ENCODE data around the gene NRXN3. TPM values are rescaled to one million over a fixed set of nuclear protein-coding genes. Genes with fewer than 3 reads are reported as not detected.

NRXN3 gene
- total RNA-seq, 1 experiment from 2014 or later = 1.1 TPM

DNA sequence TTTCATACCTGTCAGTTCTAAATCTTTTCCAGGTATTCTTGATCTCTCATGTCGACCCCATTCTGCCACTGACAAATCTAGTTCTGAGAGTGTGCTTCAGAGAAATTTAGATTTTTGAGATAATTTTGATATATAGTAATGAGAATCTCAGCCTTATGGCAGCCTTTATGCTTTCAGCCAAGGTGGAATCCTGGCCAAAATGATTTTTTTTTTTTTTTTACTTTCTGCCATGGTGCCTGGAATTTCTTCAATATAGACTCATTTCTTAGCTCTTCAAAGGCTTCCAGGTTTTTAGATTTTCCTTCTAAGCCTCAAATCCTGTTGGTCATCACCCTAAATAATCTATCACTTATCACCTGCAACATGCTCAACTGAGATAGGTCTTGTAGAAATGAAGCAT lies 926.6 kb downstream of the NRXN3 start:
- no peaks in the 10 kb centered on the region for H3K27me3 ChIP-seq (ENCODE audit: low read length)
- H3K36me3 ChIP-seq (ENCODE audit: low read depth, low read length) = no peaks in the 10 kb centered on the region
- no peaks in the 10 kb centered on the region for H4K20me1 ChIP-seq (ENCODE audit: low read length)
- H2AFZ ChIP-seq (ENCODE audit: low read length) = no peak overlapping the region
- no peak overlapping the region for H3K9ac ChIP-seq (ENCODE audit: low read length)
- H3K9me2 ChIP-seq (replicated peaks; ENCODE audit: low read length) = no peaks in the 10 kb centered on the region
- POLR2A ChIA-PET (ENCODE audit: unreplicated experiment) = interaction anchor here (0.7 kb wide), 1 partner anchor 315 kb away, joined by 7 read pairs; no protein-coding TSS in a partner anchor
- H3K4me1 ChIP-seq (ENCODE audit: insufficient read depth, low read length) = no peaks in the 10 kb centered on the region
- no peaks in the 10 kb centered on the region for H3K9me3 ChIP-seq (ENCODE audit: low read length)
- no peak overlapping the region for H3K27ac ChIP-seq (ENCODE audit: low read length)
- no peaks in the 10 kb centered on the region for H3K79me2 ChIP-seq (ENCODE audit: low read length)
- ATAC-seq = no peak
- no TSS peak for BruUV-seq (replicated peaks)
- TF ChIP-seq EZH2 (IDR thresholded peaks at IDR 0.05; ENCODE audit: low read length, unreplicated experiment) (no peak), EZH2phosphoT487 (IDR thresholded peaks at IDR 0.05; ENCODE audit: borderline replicate concordance, low read length) (no peak)
- TF ChIP-seq, protein P1, sequence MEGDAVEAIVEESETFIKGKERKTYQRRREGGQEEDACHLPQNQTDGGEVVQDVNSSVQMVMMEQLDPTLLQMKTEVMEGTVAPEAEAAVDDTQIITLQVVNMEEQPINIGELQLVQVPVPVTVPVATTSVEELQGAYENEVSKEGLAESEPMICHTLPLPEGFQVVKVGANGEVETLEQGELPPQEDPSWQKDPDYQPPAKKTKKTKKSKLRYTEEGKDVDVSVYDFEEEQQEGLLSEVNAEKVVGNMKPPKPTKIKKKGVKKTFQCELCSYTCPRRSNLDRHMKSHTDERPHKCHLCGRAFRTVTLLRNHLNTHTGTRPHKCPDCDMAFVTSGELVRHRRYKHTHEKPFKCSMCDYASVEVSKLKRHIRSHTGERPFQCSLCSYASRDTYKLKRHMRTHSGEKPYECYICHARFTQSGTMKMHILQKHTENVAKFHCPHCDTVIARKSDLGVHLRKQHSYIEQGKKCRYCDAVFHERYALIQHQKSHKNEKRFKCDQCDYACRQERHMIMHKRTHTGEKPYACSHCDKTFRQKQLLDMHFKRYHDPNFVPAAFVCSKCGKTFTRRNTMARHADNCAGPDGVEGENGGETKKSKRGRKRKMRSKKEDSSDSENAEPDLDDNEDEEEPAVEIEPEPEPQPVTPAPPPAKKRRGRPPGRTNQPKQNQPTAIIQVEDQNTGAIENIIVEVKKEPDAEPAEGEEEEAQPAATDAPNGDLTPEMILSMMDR (conservative IDR thresholded peaks at IDR 0.05; ENCODE audit: low read depth, low read length) = no peak
- H3K4me3 ChIP-seq (ENCODE audit: low read length) = no peak overlapping the region
- no peaks in the 10 kb centered on the region for H3F3A ChIP-seq (ENCODE audit: low read length, unreplicated experiment)
- CTCF ChIA-PET = no interaction called here
- intact Hi-C loops (cut with micrococcal nuclease) = no loop called here
- DNase-seq = no peak
- H3K4me2 ChIP-seq (ENCODE audit: low read length) = no peak overlapping the region

GRCh38 chr14:79098324-79098723 lies 928.2 kb downstream of the NRXN3 start:
- TF ChIP-seq EZH2phosphoT487 (IDR thresholded peaks at IDR 0.05; ENCODE audit: borderline replicate concordance, low read length) (no peak), EZH2 (IDR thresholded peaks at IDR 0.05; ENCODE audit: low read length, unreplicated experiment) (no peak)
- TF ChIP-seq, protein P1 (conservative IDR thresholded peaks at IDR 0.05; ENCODE audit: low read depth, low read length) = no peak
- Histone ChIP-seq H3K4me2 (ENCODE audit: low read length) (no peak overlapping the region), H3F3A (ENCODE audit: low read length, unreplicated experiment) (no peaks in the 10 kb centered on the region), H2AFZ (ENCODE audit: low read length) (no peak overlapping the region), H3K4me1 (ENCODE audit: insufficient read depth, low read length) (no peaks in the 10 kb centered on the region), H4K20me1 (ENCODE audit: low read length) (no peaks in the 10 kb centered on the region), H3K9me2 (replicated peaks; ENCODE audit: low read length) (no peaks in the 10 kb centered on the region), H3K9ac (ENCODE audit: low read length) (no peak overlapping the region), H3K4me3 (ENCODE audit: low read length) (no peak overlapping the region), H3K9me3 (ENCODE audit: low read length) (no peaks in the 10 kb centered on the region), H3K36me3 (ENCODE audit: low read depth, low read length) (no peaks in the 10 kb centered on the region), H3K27me3 (ENCODE audit: low read length) (no peaks in the 10 kb centered on the region), H3K27ac (ENCODE audit: low read length) (no peak overlapping the region), H3K79me2 (ENCODE audit: low read length) (no peaks in the 10 kb centered on the region)
- ChIA-PET CTCF (no interaction called here), POLR2A (ENCODE audit: unreplicated experiment) (no interaction called here)
- BruUV-seq (replicated peaks) = no TSS peak
- DNase-seq = no peak
- intact Hi-C loops (cut with micrococcal nuclease) = no loop called here
- ATAC-seq = no peak

DNA sequence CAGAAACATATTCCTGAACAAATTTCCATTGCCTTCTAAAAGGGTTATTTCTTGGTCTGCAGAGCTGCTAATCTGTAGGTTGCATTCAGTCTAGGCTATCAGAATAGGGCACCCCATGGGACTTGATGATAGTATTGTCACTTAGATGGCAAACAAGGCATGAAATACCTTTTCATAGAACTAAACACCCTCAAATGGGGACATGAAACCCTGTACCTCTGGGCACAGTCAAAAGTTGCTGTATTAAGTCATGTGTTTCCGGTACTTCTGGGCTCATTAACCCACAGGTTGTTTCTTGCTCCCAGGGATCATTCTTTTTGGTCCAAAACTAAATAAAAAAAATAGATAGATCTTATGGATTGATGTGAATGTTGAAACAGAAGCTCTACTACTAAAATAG lies 930.4 kb downstream of the NRXN3 start:
- Histone ChIP-seq H2AFZ (ENCODE audit: low read length) (no peak overlapping the region), H3K36me3 (ENCODE audit: low read depth, low read length) (no peaks in the 10 kb centered on the region), H3K27ac (ENCODE audit: low read length) (no peak overlapping the region), H3K79me2 (ENCODE audit: low read length) (no peaks in the 10 kb centered on the region), H3K4me3 (ENCODE audit: low read length) (no peak overlapping the region), H3K4me1 (ENCODE audit: insufficient read depth, low read length) (no peaks in the 10 kb centered on the region), H3K9ac (ENCODE audit: low read length) (no peak overlapping the region), H3K4me2 (ENCODE audit: low read length) (no peak overlapping the region), H3F3A (ENCODE audit: low read length, unreplicated experiment) (no peaks in the 10 kb centered on the region), H3K9me3 (ENCODE audit: low read length) (no peaks in the 10 kb centered on the region), H3K27me3 (ENCODE audit: low read length) (no peaks in the 10 kb centered on the region), H3K9me2 (replicated peaks; ENCODE audit: low read length) (no peaks in the 10 kb centered on the region), H4K20me1 (ENCODE audit: low read length) (no peaks in the 10 kb centered on the region)
- TF ChIP-seq EZH2phosphoT487 (IDR thresholded peaks at IDR 0.05; ENCODE audit: borderline replicate concordance, low read length) (no peak), EZH2 (IDR thresholded peaks at IDR 0.05; ENCODE audit: low read length, unreplicated experiment) (no peak)
- TF ChIP-seq, protein P1 (conservative IDR thresholded peaks at IDR 0.05; ENCODE audit: low read depth, low read length) = no peak
- intact Hi-C loops (cut with micrococcal nuclease) = no loop called here
- no TSS peak for BruUV-seq (replicated peaks)
- ATAC-seq (no peak), DNase-seq (no peak)
- POLR2A ChIA-PET (ENCODE audit: unreplicated experiment) = no interaction called here
- CTCF ChIA-PET = no interaction called here
